ENCODE results near the gene SERPINA3. TPM values are rescaled to one million over a fixed set of nuclear protein-coding genes. Genes with fewer than 3 reads are reported as not detected.

Gene SERPINA3
- total RNA-seq, 4 donors from 2014 or later, result 1.7 to 109 (median 17.6) TPM

GRCh38 chr14:94581127-94581999 is 30.8 kb upstream of the SERPINA3 start, which contains the start of gene SERPINA5:
Gene SERPINA5 (plus strand): TSS chr14:94581426. CDS start chr14:94587363, 5,937 bp downstream.
- intact Hi-C loops (cut with DNase I; ENCODE audit: low total_unique reads), result no loop called here
- Histone ChIP-seq H3K4me1 (no peaks in the 10 kb centered on the region), H3K36me3 (no peaks in the 10 kb centered on the region), H3K4me3 (no peak within 1 kb of the TSS), H3K9me3 (no peaks in the 10 kb centered on the region), H3K27ac (no peak within 1 kb of the TSS), H3K27me3 (no peaks in the 10 kb centered on the region)
- no peak for DNase-seq
- TF ChIP-seq CTCF (IDR thresholded peaks at IDR 0.05) (no peak), POLR2A (IDR thresholded peaks at IDR 0.05) (no peak)

GRCh38 chr14:94582199-94582750 is 29.9 kb upstream of the SERPINA3 start:
- no peak for TF ChIP-seq POLR2A (IDR thresholded peaks at IDR 0.05)
- TF ChIP-seq CTCF (IDR thresholded peaks at IDR 0.05), result no peak
- H3K9me3 ChIP-seq, result no peaks in the 10 kb centered on the region
- no peaks in the 10 kb centered on the region for H3K36me3 ChIP-seq
- no peaks in the 10 kb centered on the region for H3K4me1 ChIP-seq
- no peaks in the 10 kb centered on the region for H3K27me3 ChIP-seq
- peak in 1 of 2 donors; percentile 49 for DNase-seq
- intact Hi-C loops (cut with DNase I; ENCODE audit: low total_unique reads), result no loop called here
- H3K27ac ChIP-seq, result no peak overlapping the region
- H3K4me3 ChIP-seq, result no peak overlapping the region

- Histone ChIP-seq H3K9me3 (no peaks in the 10 kb centered on the region), H3K36me3 (no peaks in the 10 kb centered on the region), H3K27me3 (no peaks in the 10 kb centered on the region), H3K27ac (no peak overlapping the region), H3K4me1 (no peaks in the 10 kb centered on the region), H3K4me3 (no peak overlapping the region)
- intact Hi-C loops (cut with DNase I; ENCODE audit: low total_unique reads), result no loop called here
- DNase-seq, result no peak
- no peak for TF ChIP-seq CTCF (IDR thresholded peaks at IDR 0.05)
- TF ChIP-seq POLR2A (IDR thresholded peaks at IDR 0.05), result no peak
Observed at GRCh38 chr14:94582851-94583250, 29.3 kb upstream of the SERPINA3 start.

- no peaks in the 10 kb centered on the region for H3K27me3 ChIP-seq
- H3K27ac ChIP-seq, result no peak overlapping the region
- TF ChIP-seq POLR2A (IDR thresholded peaks at IDR 0.05), result no peak
- no peak for TF ChIP-seq CTCF (IDR thresholded peaks at IDR 0.05)
- H3K36me3 ChIP-seq, result no peaks in the 10 kb centered on the region
- intact Hi-C loops (cut with DNase I; ENCODE audit: low total_unique reads), result no loop called here
- no peak overlapping the region for H3K4me3 ChIP-seq
- H3K9me3 ChIP-seq, result no peaks in the 10 kb centered on the region
- no peak for DNase-seq
- no peaks in the 10 kb centered on the region for H3K4me1 ChIP-seq
Observed at GRCh38 chr14:94583557-94583956, 28.6 kb upstream of the SERPINA3 start.

GRCh38 chr14:94584591-94585280 is 27.5 kb upstream of the SERPINA3 start:
- Histone ChIP-seq H3K27me3 (no peaks in the 10 kb centered on the region), H3K27ac (no peak overlapping the region), H3K9me3 (no peaks in the 10 kb centered on the region), H3K36me3 (no peaks in the 10 kb centered on the region), H3K4me1 (no peaks in the 10 kb centered on the region), H3K4me3 (no peak overlapping the region)
- no peak for DNase-seq
- TF ChIP-seq CTCF (IDR thresholded peaks at IDR 0.05), result no peak
- no peak for TF ChIP-seq POLR2A (IDR thresholded peaks at IDR 0.05)
- intact Hi-C loops (cut with DNase I; ENCODE audit: low total_unique reads), result no loop called here

Data from uterus (tissue), 4 donors.